Lower lobe of right lung (tissue), 2 donors: ENCODE measurements around the gene DHX35. TPM values are rescaled to one million over a fixed set of nuclear protein-coding genes. Genes with fewer than 3 reads are reported as not detected.

Source experiments
- ATAC-seq, 2 donors: fragments of 200-7000 bp; cut with Tn5 transposase; one replicate each; pipeline ENCODE4 v1.9.1; 2020 to 2022; ENCODE audit warnings: mild to moderate bottlenecking in 2 of 2, moderate library complexity in 2 of 2
- DNase-seq: peaks from one replicate; pipeline ENCODE4 v3.0.0-alpha.2; 2020
- H3K27ac ChIP-seq: fragments of 200-600 bp; one replicate; pipeline ENCODE4 v1.8.0; 2022
- H3K27me3 ChIP-seq: fragments of 200-600 bp; one replicate; pipeline ENCODE4 v1.8.0; 2022; ENCODE audit warnings: low read depth
- H3K36me3 ChIP-seq: fragments of 200-600 bp; one replicate; pipeline ENCODE4 v1.8.0; 2022; ENCODE audit warnings: mild to moderate bottlenecking
- H3K4me1 ChIP-seq: fragments of 200-600 bp; one replicate; pipeline ENCODE4 v1.8.0; 2022
- H3K4me3 ChIP-seq: fragments of 200-600 bp; one replicate; pipeline ENCODE4 v1.8.0; 2022; ENCODE audit warnings: mild to moderate bottlenecking
- H3K9me3 ChIP-seq: fragments of 200-600 bp; one replicate; pipeline ENCODE4 v1.8.0; 2022
- CTCF ChIP-seq: fragments of 200-600 bp; IDR thresholded peaks from one replicate; pipeline ENCODE4 v1.8.0; 2022; ENCODE audit warnings: antibody characterized with exemption, mild to moderate bottlenecking
- intact Hi-C: fragments of 100-400 bp; cut with DNase I; formaldehyde crosslinking; loops from one replicate; pipeline ENCODE4 v1.11.0; 2022
- total RNA-seq: library from RNA; stranded (reverse); fragmentation: NEBNext Ultra II Directional; extraction: Animal tissue kit (Norgen Biotek cat#: 25700); gene quantifications from one replicate; pipeline ENCODE4 v1.2.1, GENCODE V29; 2021
- donor health status: DM: no; HTN: yes; CAD: no; lungs with severe emphysema.

Gene DHX35
- total RNA-seq, 1 donor from 2014 or later: 10.5 TPM

GRCh38 chr20:38935285-38935684 lies 26.9 kb upstream of the DHX35 start:
- no peak overlapping the region for H3K27ac ChIP-seq

GRCh38 chr20:38935967-38936407 lies 26.2 kb upstream of the DHX35 start:
- DNase-seq (no peak), ATAC-seq (no peak)
- no peak for TF ChIP-seq CTCF
- H3K4me3 ChIP-seq: no peak overlapping the region
- H3K27me3 ChIP-seq: no peaks in the 10 kb centered on the region
- intact Hi-C loops: no loop called here
- H3K9me3 ChIP-seq: no peaks in the 10 kb centered on the region
- H3K36me3 ChIP-seq: no peaks in the 10 kb centered on the region
- H3K4me1 ChIP-seq: no peaks in the 10 kb centered on the region
- H3K27ac ChIP-seq: no peak overlapping the region

More at GRCh38 chr20:38935285-38935684, 26.9 kb upstream of the DHX35 start:
- TF ChIP-seq CTCF: no peak
- Histone ChIP-seq H3K4me3 (no peak overlapping the region), H3K27me3 (no peaks in the 10 kb centered on the region), H3K36me3 (no peaks in the 10 kb centered on the region), H3K9me3 (no peaks in the 10 kb centered on the region), H3K4me1 (no peaks in the 10 kb centered on the region)
- ATAC-seq: no peak
- intact Hi-C loops: no loop called here
- DNase-seq: no peak

- Histone ChIP-seq H3K36me3 (no peaks in the 10 kb centered on the region), H3K4me3 (no peak overlapping the region), H3K9me3 (no peaks in the 10 kb centered on the region), H3K4me1 (no peaks in the 10 kb centered on the region), H3K27ac (no peak overlapping the region), H3K27me3 (no peaks in the 10 kb centered on the region)
- ATAC-seq: no peak
- TF ChIP-seq CTCF: no peak
- intact Hi-C loops: no loop called here
- DNase-seq: no peak
These were observed 25.1 kb upstream of the DHX35 start for GRCh38 chr20:38937000-38937399.

GRCh38 chr20:38937978-38938473 lies 24.1 kb upstream of the DHX35 start:
- no peak for TF ChIP-seq CTCF
- no peak for DNase-seq
- no peak overlapping the region for H3K4me3 ChIP-seq
- ATAC-seq: no peak
- H3K9me3 ChIP-seq: no peaks in the 10 kb centered on the region
- H3K36me3 ChIP-seq: no peaks in the 10 kb centered on the region
- no peaks in the 10 kb centered on the region for H3K27me3 ChIP-seq
- H3K27ac ChIP-seq: no peak overlapping the region
- intact Hi-C loops: no loop called here
- H3K4me1 ChIP-seq: no peaks in the 10 kb centered on the region

GRCh38 chr20:38939686-38940085 lies 22.5 kb upstream of the DHX35 start:
- TF ChIP-seq CTCF: no peak
- H3K4me3 ChIP-seq: no peak overlapping the region
- no peaks in the 10 kb centered on the region for H3K4me1 ChIP-seq
- ATAC-seq: no peak
- no peaks in the 10 kb centered on the region for H3K9me3 ChIP-seq
- intact Hi-C loops: no loop called here
- no peaks in the 10 kb centered on the region for H3K36me3 ChIP-seq
- DNase-seq: no peak
- H3K27ac ChIP-seq: no peak overlapping the region
- H3K27me3 ChIP-seq: no peaks in the 10 kb centered on the region

GRCh38 chr20:38940644-38941043 lies 21.5 kb upstream of the DHX35 start:
- no peaks in the 10 kb centered on the region for H3K4me1 ChIP-seq
- H3K36me3 ChIP-seq: no peaks in the 10 kb centered on the region
- H3K9me3 ChIP-seq: no peaks in the 10 kb centered on the region
- no peak for TF ChIP-seq CTCF
- ATAC-seq (no peak), DNase-seq (no peak)
- no peaks in the 10 kb centered on the region for H3K27me3 ChIP-seq
- intact Hi-C loops: no loop called here
- no peak overlapping the region for H3K4me3 ChIP-seq
- H3K27ac ChIP-seq: no peak overlapping the region
